Activated gamma-delta T cell (primary cell): ENCODE data around the gene IGF2BP2.

Source experiments
- DNase-seq: peaks from one replicate; lab custom pipeline; 2025; lab: John Stamatoyannopoulos, UW

Gene IGF2BP2

GRCh38 chr3:185766329-185767001 is 58.4 kb downstream of the IGF2BP2 start:
- DNase-seq, result no peak

DNA sequence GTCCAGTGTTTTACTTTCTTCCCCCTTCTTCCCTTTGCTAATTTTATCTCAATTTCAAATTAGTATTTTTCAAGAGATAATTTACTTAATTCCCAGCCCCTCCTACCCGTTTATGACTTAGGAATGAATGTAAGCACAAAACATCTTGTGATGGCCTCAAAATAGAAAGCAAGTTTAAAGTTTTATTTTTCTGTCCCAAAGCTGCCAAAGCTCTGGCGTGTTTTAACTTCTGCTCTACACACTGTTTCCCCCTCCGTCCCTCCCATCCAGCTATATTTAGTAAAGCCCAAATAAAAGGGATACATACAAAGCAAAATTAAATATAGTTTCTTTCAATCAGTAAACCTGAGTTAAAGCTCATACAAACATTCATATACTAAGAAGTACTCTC is 59.9 kb downstream of the IGF2BP2 start:
- no peak for DNase-seq

- no peak for DNase-seq
Measured at GRCh38 chr3:185764163-185764979, 60.5 kb downstream of the IGF2BP2 start.

- DNase-seq, result no peak
Measured at GRCh38 chr3:185763347-185764005, 61.4 kb downstream of the IGF2BP2 start.

- DNase-seq, result no peak
Measured at GRCh38 chr3:185760550-185760949, 64.3 kb downstream of the IGF2BP2 start.

DNA sequence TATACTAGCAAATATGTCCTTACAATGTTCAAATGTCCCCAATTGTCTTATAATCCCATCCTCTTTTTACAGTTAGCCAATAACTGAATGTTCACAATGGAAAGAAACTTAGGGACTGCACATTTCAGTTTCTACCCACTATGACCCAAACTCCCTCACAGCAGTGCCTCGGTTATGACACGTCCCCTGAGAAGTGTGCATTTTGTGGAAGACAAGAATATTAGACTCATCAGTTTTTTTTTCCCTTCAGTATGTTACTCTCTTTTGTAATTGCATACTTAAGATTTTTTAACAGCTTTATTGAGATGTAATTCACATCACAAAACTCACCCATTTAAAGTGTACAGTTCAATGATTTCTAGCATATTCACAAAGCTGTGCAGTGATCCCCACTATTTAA is 64.8 kb downstream of the IGF2BP2 start:
- DNase-seq, result no peak

- DNase-seq, result no peak
Measured at GRCh38 chr3:185759512-185759911, 65.3 kb downstream of the IGF2BP2 start.

DNA sequence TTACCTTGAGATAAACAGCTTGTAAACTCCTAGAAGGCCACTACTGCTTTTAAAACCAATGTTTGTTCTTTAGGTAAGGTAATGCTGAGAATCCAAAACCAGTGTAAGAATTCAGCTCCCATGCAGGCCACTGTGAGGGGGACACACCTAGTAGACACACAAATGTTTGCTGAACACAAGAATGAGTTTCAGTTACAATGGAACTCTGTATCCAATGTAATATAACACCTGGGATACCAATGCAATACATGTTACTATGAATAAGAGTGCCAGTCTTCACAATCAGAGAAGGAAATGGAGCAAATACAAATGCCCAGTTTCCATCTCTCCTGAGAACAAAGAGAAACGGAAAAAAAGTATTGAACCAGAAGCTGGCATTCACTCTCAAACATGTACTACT is 65.9 kb downstream of the IGF2BP2 start:
- DNase-seq, result no peak

- no peak for DNase-seq
Measured at GRCh38 chr3:185757176-185757575, 67.7 kb downstream of the IGF2BP2 start.

DNA sequence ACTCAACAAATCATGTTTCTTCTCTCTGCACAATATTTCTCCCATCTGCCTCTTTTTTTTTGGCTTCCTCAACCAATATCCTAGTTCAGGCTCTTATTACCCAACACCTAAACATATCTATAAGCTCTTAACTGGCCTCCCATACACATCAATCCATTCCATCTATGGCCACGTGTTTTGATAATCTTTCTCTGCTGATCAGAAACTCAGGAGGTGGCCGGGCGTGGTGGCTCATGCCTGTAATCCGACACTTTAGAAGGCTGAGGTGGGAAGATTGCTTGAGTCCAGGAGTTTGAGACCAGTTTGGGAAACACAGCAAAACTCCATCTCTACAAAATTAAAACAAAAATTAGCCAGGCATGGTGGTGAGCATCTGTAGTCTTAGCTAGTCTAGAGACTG is 68.4 kb downstream of the IGF2BP2 start:
- no peak for DNase-seq

DNA sequence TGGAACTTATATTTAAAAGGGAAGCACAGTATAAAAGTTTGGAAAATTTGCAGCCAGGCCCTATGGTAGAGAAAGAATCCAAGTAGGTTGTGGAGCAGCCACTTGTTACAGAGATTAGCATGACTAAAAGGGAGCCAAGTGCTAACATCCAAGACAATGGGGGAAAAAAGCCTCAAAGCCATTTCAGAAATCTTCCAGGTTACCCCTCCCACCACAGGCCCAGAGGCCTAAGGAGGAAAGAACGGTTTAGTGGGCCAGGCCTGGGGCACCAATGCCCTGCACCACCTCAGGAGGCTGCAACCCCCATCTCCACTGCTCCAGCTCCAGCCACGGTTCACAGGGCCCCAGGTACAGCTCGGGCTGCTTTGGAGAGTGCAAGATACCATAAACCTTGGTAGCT is 69.9 kb downstream of the IGF2BP2 start:
- no peak for DNase-seq

GRCh38 chr3:185753354-185753753 is 71.5 kb downstream of the IGF2BP2 start:
- DNase-seq, result no peak

DNA sequence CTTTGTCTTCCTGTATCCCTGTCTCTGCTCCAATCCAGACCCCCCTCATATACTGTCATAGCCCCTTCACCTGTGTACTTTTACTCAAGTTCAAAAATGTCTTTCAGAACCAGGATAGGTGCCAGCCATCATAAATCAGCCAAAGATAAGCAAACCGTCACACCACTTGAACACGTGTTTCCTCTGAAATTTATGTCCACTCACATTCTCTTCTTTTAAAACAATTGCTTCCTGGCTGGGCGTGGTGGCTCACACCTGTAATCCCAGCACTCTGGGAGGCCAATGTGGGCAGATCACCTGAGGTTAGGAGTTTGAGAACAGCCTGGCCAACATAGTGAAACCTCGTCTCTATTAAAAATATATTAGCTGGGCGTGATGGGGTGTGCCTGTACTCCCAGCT is 74.1 kb downstream of the IGF2BP2 start:
- no peak for DNase-seq

DNA sequence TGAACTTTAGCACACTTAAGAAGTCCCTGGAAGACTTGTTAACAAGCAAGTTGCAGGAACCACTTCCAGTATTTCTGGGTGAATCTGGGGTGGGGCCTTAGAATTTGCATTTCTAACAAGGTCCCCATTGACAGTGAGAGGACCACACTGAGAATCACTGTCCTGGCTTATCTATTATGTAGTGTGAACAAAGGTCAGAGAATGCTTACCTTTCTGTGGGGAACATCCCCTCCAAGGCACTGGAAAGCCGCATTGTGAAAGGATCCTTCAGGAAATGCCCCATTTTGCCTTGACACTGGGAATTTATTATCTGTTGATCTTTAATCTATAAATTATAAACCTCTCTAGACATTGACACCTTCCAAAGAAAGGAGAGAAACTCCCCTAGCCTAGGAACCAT is 74.8 kb downstream of the IGF2BP2 start:
- DNase-seq, result no peak

DNA sequence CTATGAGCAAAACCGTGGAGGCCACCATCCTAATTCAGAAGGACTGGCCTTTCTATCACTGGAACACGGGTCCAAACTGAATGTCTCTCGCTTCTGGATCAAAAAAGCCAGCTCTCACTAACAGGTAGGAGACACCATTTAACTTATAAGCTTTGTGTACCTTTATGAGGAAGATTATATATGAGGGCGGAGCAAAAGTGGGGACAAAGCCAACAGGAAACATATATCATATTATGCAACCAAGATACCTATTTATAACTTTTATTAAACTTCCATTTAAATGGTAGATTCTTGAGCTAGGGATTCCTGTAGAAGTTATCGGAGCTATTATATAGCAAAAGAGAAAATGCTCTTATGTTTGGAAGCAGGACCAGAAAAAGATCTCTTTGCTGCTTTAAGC is 78.4 kb downstream of the IGF2BP2 start:
- no peak for DNase-seq

DNA sequence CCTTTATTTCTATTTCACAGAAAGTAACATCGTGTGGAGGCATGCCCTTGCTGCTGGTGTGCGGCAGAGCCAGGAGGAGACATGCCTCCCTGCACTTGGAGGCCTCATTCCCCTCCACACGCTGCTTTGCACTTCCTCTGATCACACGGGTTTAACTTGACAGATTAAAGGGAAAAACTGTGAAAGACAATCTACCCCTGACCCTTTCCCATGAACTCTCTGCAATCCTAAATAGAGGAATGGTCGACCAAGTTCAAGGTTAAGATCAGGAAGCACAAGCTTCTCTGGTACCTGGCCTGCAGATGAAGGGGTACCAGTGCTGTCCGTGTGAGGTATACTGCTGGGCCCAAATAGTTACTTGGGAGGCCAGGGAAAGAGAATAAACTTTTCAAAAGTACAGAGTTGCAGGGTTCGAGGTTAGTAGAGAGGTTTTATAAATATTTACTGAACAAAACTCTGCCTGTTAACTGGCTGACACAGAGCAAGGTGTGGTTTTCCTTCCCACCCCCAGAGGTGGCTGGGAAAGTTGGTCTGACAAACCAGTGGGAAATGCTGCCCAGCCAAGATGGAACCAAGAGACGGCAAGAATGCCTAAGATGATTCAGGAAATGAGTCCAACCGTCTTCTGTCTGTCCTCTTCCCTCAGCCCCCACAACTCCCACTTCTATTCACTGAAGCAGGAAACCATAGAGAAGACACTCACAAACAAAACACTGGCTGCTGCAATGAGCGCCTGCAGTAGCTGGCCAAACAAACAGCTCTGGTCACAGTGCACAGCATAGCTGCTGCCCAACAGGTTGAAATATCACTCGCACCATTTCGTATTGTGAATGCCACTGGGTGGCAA is 79.6 kb downstream of the IGF2BP2 start:
- DNase-seq, result no peak

GRCh38 chr3:185741586-185741985 is 83.3 kb downstream of the IGF2BP2 start:
- no peak for DNase-seq

GRCh38 chr3:185740133-185740532 is 84.7 kb downstream of the IGF2BP2 start:
- DNase-seq, result no peak

- DNase-seq, result no peak
Measured at GRCh38 chr3:185739264-185739701, 85.6 kb downstream of the IGF2BP2 start.

DNA sequence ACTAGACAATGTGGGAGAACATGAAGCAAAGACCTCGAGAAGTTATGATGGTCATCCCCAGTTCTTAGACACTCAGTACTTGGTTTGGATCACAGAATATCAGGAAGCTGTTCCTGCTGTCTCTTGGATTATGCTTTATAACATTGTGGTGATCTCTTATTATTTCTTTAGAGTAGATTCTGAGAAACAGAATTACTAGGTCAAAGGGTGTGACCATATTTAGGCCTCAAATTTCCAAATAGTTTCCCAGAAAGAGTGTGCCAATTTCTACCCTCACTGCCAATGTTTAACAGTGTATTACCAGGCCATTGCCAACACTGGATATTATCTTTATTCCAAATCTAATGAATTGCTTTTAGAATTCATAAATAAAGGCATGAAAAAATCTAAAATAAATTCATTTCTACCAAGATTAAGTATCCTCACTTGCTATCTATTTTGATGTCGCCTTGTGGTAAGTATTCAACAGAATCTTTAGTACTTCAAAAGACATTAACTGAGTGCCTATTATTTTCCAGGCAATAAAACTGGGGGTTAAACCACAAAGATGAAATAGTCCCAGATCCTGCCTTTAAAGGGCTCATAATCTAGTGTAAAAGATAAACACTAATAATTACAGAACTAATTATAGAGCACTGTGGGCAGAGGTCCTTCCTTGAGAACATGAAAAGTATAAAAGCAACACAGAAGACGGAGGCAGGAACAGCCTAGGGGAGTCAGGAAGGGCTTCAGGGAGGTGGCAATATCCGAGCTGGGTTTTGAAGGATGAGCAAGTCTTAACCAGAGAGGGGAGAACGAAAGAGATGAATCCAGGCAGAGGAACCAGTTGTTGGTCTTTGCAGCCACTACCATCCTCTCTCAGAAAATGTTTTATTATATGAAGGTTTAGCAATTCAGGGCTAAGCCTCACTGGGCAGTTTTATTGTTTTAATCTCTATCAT is 86.8 kb downstream of the IGF2BP2 start:
- no peak for DNase-seq

- no peak for DNase-seq
Measured at GRCh38 chr3:185737020-185737419, 87.8 kb downstream of the IGF2BP2 start.
